WTC11 (cell line): ENCODE data around the gene SLC22A7. TPM values are rescaled to one million over a fixed set of nuclear protein-coding genes. Genes with fewer than 3 reads are reported as not detected.

Experiments used
- ATAC-seq: fragments of 200-7000 bp; cut with Tn5 transposase; 2 replicates; pipeline ENCODE4 v1.10.0; 2021; ENCODE audit warnings: mild to moderate bottlenecking, moderate library complexity
- CTCF ChIA-PET: fragments of 300-600 bp; sonication (Branson Sonifier 250); formaldehyde crosslinking; loops from one replicate; lab custom pipeline; 2021; ENCODE audit warnings: antibody characterized with exemption; lab: Charles Lee
- POLR2A ChIA-PET: fragments of 350-600 bp; sonication (Branson Sonifier 250); formaldehyde crosslinking; loops from one replicate; lab custom pipeline; 2021; ENCODE audit warnings: antibody characterized with exemption; lab: Charles Lee
- DNase-seq: peaks from one replicate; pipeline ENCODE4 v3.0.0; 2021; ENCODE audit warnings: low spot score
- H3K27ac Mint-ChIP-seq: 2 replicates; pipeline ENCODE4 v1.8.0; 2021; ENCODE audit warnings: mixed read lengths
- H3K27me3 Mint-ChIP-seq: 2 replicates; pipeline ENCODE4 v1.8.0; 2021; ENCODE audit warnings: low read depth, mild to moderate bottlenecking, moderate library complexity, mixed read lengths
- H3K36me3 Mint-ChIP-seq: 2 replicates; pipeline ENCODE4 v1.8.0; 2021; ENCODE audit warnings: mixed read lengths
- H3K4me1 Mint-ChIP-seq: 2 replicates; pipeline ENCODE4 v1.8.0; 2022; ENCODE audit warnings: mixed read lengths
- H3K4me3 Mint-ChIP-seq: 2 replicates; pipeline ENCODE4 v1.8.0; 2021; ENCODE audit warnings: mild to moderate bottlenecking, moderate library complexity, mixed read lengths
- H3K9me3 Mint-ChIP-seq: 2 replicates; pipeline ENCODE4 v1.8.0; 2021; ENCODE audit warnings: mixed read lengths
- ATF1 ChIP-seq: sonication (generic); formaldehyde crosslinking; IDR thresholded peaks from 2 replicates; pipeline ENCODE4 v1.8.1; 2023; ENCODE audit warnings: mild to moderate bottlenecking, moderate library complexity, missing genetic modification reagents
- ATF2 ChIP-seq: sonication (generic); formaldehyde crosslinking; IDR thresholded peaks from 2 replicates; pipeline ENCODE4 v1.8.1; 2022; ENCODE audit warnings: low read depth, missing genetic modification reagents, borderline replicate concordance
- ATF3 ChIP-seq: sonication (generic); formaldehyde crosslinking; conservative IDR thresholded peaks from 2 replicates; pipeline ENCODE4 v1.8.1; 2022; ENCODE audit warnings: mild to moderate bottlenecking, missing genetic modification reagents
- CTCF ChIP-seq: fragments of 200-600 bp; IDR thresholded peaks from 2 replicates; pipeline ENCODE4 v1.8.0; 2022; ENCODE audit warnings: antibody characterized with exemption
- E2F1 ChIP-seq: sonication (generic); formaldehyde crosslinking; IDR thresholded peaks from 2 replicates; pipeline ENCODE4 v1.8.0; 2022; ENCODE audit warnings: mild to moderate bottlenecking, missing genetic modification reagents
- E2F4 ChIP-seq: sonication (generic); formaldehyde crosslinking; IDR thresholded peaks from 2 replicates; pipeline ENCODE4 v1.8.1; 2022; ENCODE audit warnings: low read depth, mild to moderate bottlenecking, moderate library complexity, missing genetic modification reagents, borderline replicate concordance
- E2F5 ChIP-seq: sonication (generic); formaldehyde crosslinking; IDR thresholded peaks from 2 replicates; pipeline ENCODE4 v1.8.1; 2022; ENCODE audit warnings: mild to moderate bottlenecking, moderate library complexity, missing genetic modification reagents
- ESRRA ChIP-seq: sonication (generic); formaldehyde crosslinking; IDR thresholded peaks from 2 replicates; pipeline ENCODE4 v1.8.1; 2022; ENCODE audit warnings: mild to moderate bottlenecking, missing genetic modification reagents, borderline replicate concordance
- ETV6 ChIP-seq: sonication (generic); formaldehyde crosslinking; IDR thresholded peaks from 2 replicates; pipeline ENCODE4 v1.8.1; 2022; ENCODE audit warnings: mild to moderate bottlenecking, missing genetic modification reagents
- FOXP1 ChIP-seq: sonication (generic); formaldehyde crosslinking; IDR thresholded peaks from 2 replicates; pipeline ENCODE4 v1.8.0; 2022; ENCODE audit warnings: missing genetic modification reagents, mild to moderate bottlenecking, moderate library complexity, borderline replicate concordance
- GABPB1 ChIP-seq: sonication (generic); formaldehyde crosslinking; IDR thresholded peaks from 2 replicates; pipeline ENCODE4 v1.8.1; 2023; ENCODE audit warnings: mild to moderate bottlenecking, missing genetic modification reagents
- JUN ChIP-seq: sonication (generic); formaldehyde crosslinking; IDR thresholded peaks from 2 replicates; pipeline ENCODE4 v1.8.0; 2023; ENCODE audit warnings: mild to moderate bottlenecking, missing genetic modification reagents
- KAT7 ChIP-seq: sonication (generic); formaldehyde crosslinking; IDR thresholded peaks from 2 replicates; pipeline ENCODE4 v1.8.1; 2023; ENCODE audit warnings: missing genetic modification reagents, mild to moderate bottlenecking, borderline replicate concordance
- MXD4 ChIP-seq: fragments of 250-450 bp; sonication (Bioruptor Pico); IDR thresholded peaks from 2 replicates; pipeline ENCODE4 v1.8.0; 2021; ENCODE audit warnings: mild to moderate bottlenecking, moderate library complexity, borderline replicate concordance
- MYBL2 ChIP-seq: sonication (generic); formaldehyde crosslinking; IDR thresholded peaks from 2 replicates; pipeline ENCODE4 v1.8.1; 2023; ENCODE audit warnings: mild to moderate bottlenecking, moderate library complexity, missing genetic modification reagents
- NFYB ChIP-seq: sonication (generic); formaldehyde crosslinking; conservative IDR thresholded peaks from 2 replicates; pipeline ENCODE4 v1.8.0; 2022; ENCODE audit warnings: low read depth, missing genetic modification reagents
- PRRX2 ChIP-seq: fragments of 250-450 bp; sonication (Bioruptor Pico); IDR thresholded peaks from 2 replicates; pipeline ENCODE4 v1.8.0; 2021; ENCODE audit warnings: mild to moderate bottlenecking
- SMAD4 ChIP-seq: sonication (generic); formaldehyde crosslinking; IDR thresholded peaks from 2 replicates; pipeline ENCODE4 v1.8.0; 2022; ENCODE audit warnings: mild to moderate bottlenecking, missing genetic modification reagents
- TEAD4 ChIP-seq: sonication (generic); formaldehyde crosslinking; IDR thresholded peaks from 2 replicates; pipeline ENCODE4 v1.8.0; 2022; ENCODE audit warnings: mild to moderate bottlenecking, missing genetic modification reagents
- TP53 ChIP-seq: sonication (generic); formaldehyde crosslinking; IDR thresholded peaks from 2 replicates; pipeline ENCODE4 v1.8.1; 2023; ENCODE audit warnings: mild to moderate bottlenecking, missing genetic modification reagents
- ZNF121 ChIP-seq: sonication (generic); formaldehyde crosslinking; IDR thresholded peaks from 2 replicates; pipeline ENCODE4 v1.8.0; 2023; ENCODE audit warnings: missing genetic modification reagents
- ZNF138 ChIP-seq: sonication (generic); formaldehyde crosslinking; conservative IDR thresholded peaks from 2 replicates; pipeline ENCODE4 v1.8.1; 2022; ENCODE audit warnings: mild to moderate bottlenecking, moderate library complexity, missing genetic modification reagents
- ZNF219 ChIP-seq: sonication (generic); formaldehyde crosslinking; IDR thresholded peaks from 2 replicates; pipeline ENCODE4 v1.8.0; 2023; ENCODE audit warnings: missing genetic modification reagents, mild to moderate bottlenecking, borderline replicate concordance
- ZNF232 ChIP-seq: sonication (generic); formaldehyde crosslinking; IDR thresholded peaks from 2 replicates; pipeline ENCODE4 v1.8.0; 2022; ENCODE audit warnings: mild to moderate bottlenecking, missing genetic modification reagents
- total RNA-seq: library from RNA; stranded (reverse); gene quantifications from 3 replicates; pipeline ENCODE4 v1.2.3, GENCODE V29; 2021

The SLC22A7 gene
- total RNA-seq, 1 experiment from 2014 or later: not detected

GRCh38 chr6:43304361-43304760 is 6.3 kb downstream of the SLC22A7 start:
- TF ChIP-seq MXD4 (CRISPR knock-in tag): no peak
- no peak for TF ChIP-seq CTCF
- no peak for TF ChIP-seq ZNF219 (CRISPR knock-in tag)
- no peak for TF ChIP-seq FOXP1 (CRISPR knock-in tag)
- no peak for TF ChIP-seq ATF3 (CRISPR knock-in tag)
- no peak for TF ChIP-seq TP53 (CRISPR knock-in tag)
- no peak for TF ChIP-seq NFYB (CRISPR knock-in tag)
- no peak for TF ChIP-seq PRRX2 (CRISPR knock-in tag)
- TF ChIP-seq ZNF121 (CRISPR knock-in tag): no peak
- no peak for TF ChIP-seq ZNF232 (CRISPR knock-in tag)
- TF ChIP-seq GABPB1 (CRISPR knock-in tag): no peak
- no peak for TF ChIP-seq E2F1 (CRISPR knock-in tag)
- H3K36me3 Mint-ChIP-seq: peaks cover 5% of the 10 kb centered on the region
- no peak for ATAC-seq
- DNase-seq: no peak
- no peak overlapping the region for H3K27ac Mint-ChIP-seq
- CTCF ChIA-PET: interaction anchor here (2.3 kb wide), 1 partner anchor 30 kb away, joined by 6 read pairs; no protein-coding TSS in a partner anchor
- no peak overlapping the region for H3K4me3 Mint-ChIP-seq
- POLR2A ChIA-PET: no interaction called here
- peaks cover 23% of the 10 kb centered on the region for H3K4me1 Mint-ChIP-seq
- no peaks in the 10 kb centered on the region for H3K9me3 Mint-ChIP-seq
- H3K27me3 Mint-ChIP-seq: 0 out of 2 replicates have a peak, but pooled peaks cover 2% of the 10 kb centered on the region

- H3K4me1 Mint-ChIP-seq: peaks cover 24% of the 10 kb centered on the region
- H3K9me3 Mint-ChIP-seq: no peaks in the 10 kb centered on the region
- peaks cover 5% of the 10 kb centered on the region for H3K36me3 Mint-ChIP-seq
- POLR2A ChIA-PET: interaction anchor here (0.5 to 1.8 kb wide), 2 partner anchors 8 to 179 kb away, joined by 3 to 5 read pairs; no protein-coding TSS in a partner anchor
- no peak overlapping the region for H3K27ac Mint-ChIP-seq
- no peak for TF ChIP-seq E2F4 (CRISPR knock-in tag)
- no peak for TF ChIP-seq ATF2
- TF ChIP-seq SMAD4 (CRISPR knock-in tag): no peak
- TF ChIP-seq ZNF138 (CRISPR knock-in tag): no peak
- no peak for TF ChIP-seq ESRRA (CRISPR knock-in tag)
- no peak for TF ChIP-seq KAT7 (CRISPR knock-in tag)
- TF ChIP-seq TEAD4 (CRISPR knock-in tag): no peak
- TF ChIP-seq JUN (CRISPR knock-in tag): no peak
- no peak for TF ChIP-seq ETV6 (CRISPR knock-in tag)
- TF ChIP-seq MYBL2 (CRISPR knock-in tag): no peak
- no peak for TF ChIP-seq E2F5 (CRISPR knock-in tag)
- no peak for TF ChIP-seq ATF1 (CRISPR knock-in tag)
- no peak for TF ChIP-seq GABPB1 (CRISPR knock-in tag)
- no peak for TF ChIP-seq ZNF219 (CRISPR knock-in tag)
- no peak overlapping the region for H3K4me3 Mint-ChIP-seq
- no peak for DNase-seq
- ATAC-seq: no peak
- CTCF ChIA-PET: interaction anchor here (2.3 to 4.5 kb wide), 2 partner anchors 30 kb away, joined by 6 to 46 read pairs; no protein-coding TSS in a partner anchor
- H3K27me3 Mint-ChIP-seq: 0 out of 2 replicates have a peak, but pooled peaks cover 4% of the 10 kb centered on the region
Observed at GRCh38 chr6:43304882-43305281, 6.8 kb downstream of the SLC22A7 start.
